Right lung (tissue), 5 donors: Measurements from ENCODE around the gene PYGM. TPM values are rescaled to one million over a fixed set of nuclear protein-coding genes. Genes with fewer than 3 reads are reported as not detected.
A peak's percentile ranks its signal among the peaks of the same experiment; 100 is the strongest.

ENCODE experiments used
- DNase-seq, 2 donors: peaks; one replicate each; pipeline ENCODE4 v3.0.0-alpha.2; 2013
- polyA plus RNA-seq, 5 donors: library from polyadenylated mRNA; unstranded; fragments of 120-200 nt; gene quantifications; one replicate each; pipeline versions ENCODE4 v1.2.1 to v1.2.3, GENCODE V29; 2013; ENCODE audit warnings: inconsistent platforms in 1 of 5, low replicate concordance in 1 of 5; ENCODE audit not compliant: insufficient read length in 5 of 5, insufficient read depth in 1 of 5

Gene PYGM
- polyA plus RNA-seq, 5 donors, result 1.7 to 12.9 (median 2.7) TPM

GRCh38 chr11:64768300-64768694 is 8.5 kb upstream of the PYGM start:
- DNase-seq, result no peak

GRCh38 chr11:64767344-64768299 is 7.8 kb upstream of the PYGM start:
- peak in 1 of 2 donors; percentile 29 for DNase-seq

- no peak for DNase-seq
Observed at GRCh38 chr11:64766881-64767280, 7.1 kb upstream of the PYGM start.

- DNase-seq, result no peak
Observed at GRCh38 chr11:64765851-64766665, 6.3 kb upstream of the PYGM start.

- DNase-seq, result no peak
Observed at GRCh38 chr11:64765291-64765850, 5.6 kb upstream of the PYGM start.

GRCh38 chr11:64764753-64765152 is 5.0 kb upstream of the PYGM start:
- DNase-seq, result no peak

- no peak for DNase-seq
Observed at GRCh38 chr11:64764040-64764611, 4.4 kb upstream of the PYGM start.

- no peak for DNase-seq
Observed at GRCh38 chr11:64763526-64764039, 3.8 kb upstream of the PYGM start.

- no peak for DNase-seq
Observed at GRCh38 chr11:64762674-64763525, 3.1 kb upstream of the PYGM start.

GRCh38 chr11:64762277-64762673 is 2.5 kb upstream of the PYGM start:
- DNase-seq, result no peak

- DNase-seq, result no peak
Observed at GRCh38 chr11:64760759-64761420, 1.1 kb upstream of the PYGM start.

GRCh38 chr11:64759131-64759721 is 548 bp downstream of the PYGM start:
- no peak for DNase-seq

- no peak for DNase-seq
Observed at GRCh38 chr11:64758330-64759079, 1.3 kb downstream of the PYGM start.

- no peak for DNase-seq
Observed at GRCh38 chr11:64757549-64758329, 2.0 kb downstream of the PYGM start.

- DNase-seq, result no peak
Observed at GRCh38 chr11:64755681-64756361, 4.0 kb downstream of the PYGM start.

- DNase-seq, result no peak
Observed at GRCh38 chr11:64754919-64755662, 4.7 kb downstream of the PYGM start.
